Heart right ventricle (tissue), 16 donors: ENCODE data around the gene NUDT5. TPM values are rescaled to one million over a fixed set of nuclear protein-coding genes. Genes with fewer than 3 reads are reported as not detected.
A peak's percentile ranks its signal among the peaks of the same experiment; 100 is the strongest.

Source experiments
- ATAC-seq, 8 donors: fragments of 200-7000 bp; cut with Tn5 transposase; one replicate each; pipeline ENCODE4 v1.9.1; 2020; ENCODE audit warnings: mild to moderate bottlenecking in 8 of 8, moderate library complexity in 8 of 8, moderate number of reproducible peaks in 1 of 8
- DNase-seq, 2 donors: peaks; one replicate each; pipeline ENCODE4 v3.0.0-alpha.2; 2020
- H3K27ac ChIP-seq, 10 donors: fragments of 200-600 bp; sonication (generic) in 2 of 10; one replicate each; pipeline versions ENCODE4 v1.5.0 to v1.8.0; 2020 to 2022; ENCODE audit warnings: mild to moderate bottlenecking in 3 of 10
- H3K27me3 ChIP-seq, 7 donors: fragments of 200-600 bp; one replicate each; pipeline ENCODE4 v1.8.0; 2021 to 2022; ENCODE audit warnings: mild to moderate bottlenecking in 2 of 7
- H3K36me3 ChIP-seq, 9 donors: fragments of 200-600 bp; sonication (generic) in 1 of 9; one replicate each; pipeline versions ENCODE4 v1.5.0 to v1.8.0; 2020 to 2022; ENCODE audit warnings: mild to moderate bottlenecking in 2 of 9
- H3K4me1 ChIP-seq, 9 donors: fragments of 200-600 bp; sonication (generic) in 1 of 9; one replicate each; pipeline versions ENCODE4 v1.5.0 to v1.8.0; 2020 to 2022; ENCODE audit warnings: mild to moderate bottlenecking in 4 of 9
- H3K4me3 ChIP-seq, 10 donors: fragments of 200-600 bp; sonication (generic) in 2 of 10; one replicate each; pipeline versions ENCODE4 v1.5.0 to v1.8.0; 2020 to 2022; ENCODE audit warnings: mild to moderate bottlenecking in 7 of 10, moderate library complexity in 2 of 10
- H3K9me3 ChIP-seq, 11 donors: fragments of 200-600 bp in 10 of 11; sonication (generic) in 2 of 11; one replicate each; pipeline versions ENCODE4 v1.5.0 to v1.8.0; 2013 to 2022; ENCODE audit warnings: mild to moderate bottlenecking in 2 of 11, control low read depth in 1 of 11, moderate library complexity in 1 of 11
- WGBS, 2 donors: extraction: QIAGEN DNeasy Blood & Tissue Kit; methylation state at CpG; one replicate each; pipeline ENCODE4 v1.1.7; 2013; ENCODE audit warnings: inconsistent platforms in 1 of 2; 5-methylcytosine and 5-hydroxymethylcytosine counted together
- intact Hi-C, 10 donors: fragments of 100-400 bp; cut with DNase I; formaldehyde crosslinking; loops; one replicate each; pipeline versions ENCODE4 v1.11.1 to v1.14.2; 2022
- polyA plus RNA-seq, 2 donors: library from polyadenylated mRNA; stranded (reverse); fragments of 200-250 nt; gene quantifications; one replicate each; pipeline ENCODE4 v1.2.3, GENCODE V29; 2013
- total RNA-seq, 10 donors: library from RNA; stranded (reverse); fragmentation: NEBNext Ultra II Directional in 3 of 10; extraction: Animal tissue kit (Norgen Biotek cat#: 25700) in 3 of 10; gene quantifications; one replicate each; pipeline versions ENCODE4 v1.2.1 to v1.2.4, GENCODE V29; 2021 to 2023
- TF ChIP-seq, protein P1 (sequence below), 9 donors: fragments of 200-600 bp; sonication (generic) in 2 of 9; IDR thresholded peaks; one replicate each; pipeline versions ENCODE4 v1.5.0 to v1.8.0; 2021 to 2022; ENCODE audit warnings: antibody characterized with exemption in 9 of 9, mild to moderate bottlenecking in 5 of 9, moderate library complexity in 1 of 9
- donor health status: Arrhythmogenic right ventricular cardiomyopathy.
- donor health status: ischemic (EF 13 %, LVEDD 7.1; RV severe dilation, severe dysfunction).
- donor health status: healthy with polysubstance abuse.
- donor health status: DM: no; HTN: yes; CAD: no.
- donor health status: DM: no; HTN: no; CAD: no.
- donor health status: ischemic (EF 25% LVEDD 6.9; RV normal size, moderate dysfunction).
- donor health status: ischemic (EF 25% LVEDD 5.7; RV mildly dilated, moderate dysfunction).
- donor health status: healthy.
- donor health status: DM: yes; HTN: yes; CAD: no.
- donor health status: Ischemic cardiomyopathy.
- donor health status: ischemic (EF 35%, LVEDD 5.7; RV mildly dilated, moderate dysfunction).
- donor health status: nonischemic (EF 11% LVEDD 7.7; RV severe dilation, severe dysfunction).
- donor health status: DM: yes; HTN: yes; CAD: no.
- donor health status: PGD.
- donor health status: ischemic (EF 29% LVEDD 5.4; RV normal size, mild dysfunction).
- donor health status: nonischemic (EF 23%, LVEDD 6.1; RV moderate dilation, normal function).

NUDT5 gene
- total and polyA plus RNA-seq, 12 donors: 3.3 to 22.9 (median 7.7) TPM

DNA sequence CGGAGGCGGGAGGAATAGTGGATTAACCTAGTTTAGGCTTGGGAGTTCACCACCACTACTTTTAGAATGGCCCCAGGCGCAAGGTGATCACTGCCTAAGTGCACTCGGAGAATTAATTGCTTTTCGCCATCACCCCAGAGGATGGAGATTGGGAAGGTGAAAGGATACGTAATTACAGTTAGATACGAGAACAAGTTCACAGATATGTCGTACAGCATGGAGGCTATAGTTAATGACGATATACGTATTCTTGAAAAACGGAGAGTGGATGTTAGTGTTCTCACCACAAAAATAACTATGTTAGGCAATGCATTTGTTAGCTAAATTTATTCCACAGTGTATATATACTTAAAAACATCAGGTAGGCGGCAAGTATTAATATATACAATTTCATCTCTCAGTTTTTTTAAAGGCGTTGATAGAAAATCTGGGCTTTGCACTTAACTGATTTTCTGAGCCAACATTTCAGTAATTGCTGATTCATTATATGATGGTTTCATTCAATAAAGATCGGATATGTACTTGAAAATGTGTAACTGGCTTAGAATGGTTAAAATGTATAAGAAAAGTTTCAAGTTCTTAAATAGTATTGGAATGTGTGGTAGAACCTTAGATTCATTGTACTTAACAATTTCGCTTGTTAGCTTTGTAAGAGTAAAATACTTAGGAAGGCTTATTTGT, 980 bp upstream of the NUDT5 start:
- Histone ChIP-seq H3K9me3 (no peaks in the 10 kb centered on the region), H3K4me3 (peak overlapping the region; percentile 50 to 91 (median 82)), H3K4me1 (peaks cover 0 to 54% (median 36%) of the 10 kb centered on the region in 9 donors), H3K36me3 (peaks cover 0 to 43% (median 3%) of the 10 kb centered on the region in 9 donors), H3K27ac (peak overlapping the region in 9 of 10 donors; percentile 86 to 97 (median 92)), H3K27me3 (no peaks in the 10 kb centered on the region)
- 10 to 11% methylated on average over 15 of the region's 15 CpGs for WGBS, 2 donors
- no peak for DNase-seq
- TF ChIP-seq, protein P1, sequence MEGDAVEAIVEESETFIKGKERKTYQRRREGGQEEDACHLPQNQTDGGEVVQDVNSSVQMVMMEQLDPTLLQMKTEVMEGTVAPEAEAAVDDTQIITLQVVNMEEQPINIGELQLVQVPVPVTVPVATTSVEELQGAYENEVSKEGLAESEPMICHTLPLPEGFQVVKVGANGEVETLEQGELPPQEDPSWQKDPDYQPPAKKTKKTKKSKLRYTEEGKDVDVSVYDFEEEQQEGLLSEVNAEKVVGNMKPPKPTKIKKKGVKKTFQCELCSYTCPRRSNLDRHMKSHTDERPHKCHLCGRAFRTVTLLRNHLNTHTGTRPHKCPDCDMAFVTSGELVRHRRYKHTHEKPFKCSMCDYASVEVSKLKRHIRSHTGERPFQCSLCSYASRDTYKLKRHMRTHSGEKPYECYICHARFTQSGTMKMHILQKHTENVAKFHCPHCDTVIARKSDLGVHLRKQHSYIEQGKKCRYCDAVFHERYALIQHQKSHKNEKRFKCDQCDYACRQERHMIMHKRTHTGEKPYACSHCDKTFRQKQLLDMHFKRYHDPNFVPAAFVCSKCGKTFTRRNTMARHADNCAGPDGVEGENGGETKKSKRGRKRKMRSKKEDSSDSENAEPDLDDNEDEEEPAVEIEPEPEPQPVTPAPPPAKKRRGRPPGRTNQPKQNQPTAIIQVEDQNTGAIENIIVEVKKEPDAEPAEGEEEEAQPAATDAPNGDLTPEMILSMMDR (IDR thresholded peaks at IDR 0.05): no peak
- intact Hi-C loops: no loop called here
- ATAC-seq: no peak

DNA sequence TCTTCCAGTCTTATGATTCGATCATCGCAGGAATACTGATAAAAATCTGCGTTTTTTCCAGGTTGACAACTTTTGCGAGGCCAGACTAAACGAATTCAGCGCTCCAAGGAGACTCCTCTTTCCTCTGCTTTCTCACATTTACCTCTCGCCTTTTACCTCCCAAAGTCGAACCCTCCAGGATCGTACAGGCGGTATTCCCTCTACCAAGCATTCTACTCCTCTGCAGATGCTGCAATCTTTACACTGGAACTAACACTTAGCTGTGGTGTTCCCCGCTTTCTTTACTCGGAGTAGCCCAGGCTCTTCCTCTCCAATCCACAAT, 449 bp downstream of the NUDT5 start:
- DNase-seq: no peak
- WGBS, 2 donors: 0% methylated on average over 12 of the region's 12 CpGs
- TF ChIP-seq, protein P1 (IDR thresholded peaks at IDR 0.05): no peak
- H3K4me1 ChIP-seq: peaks cover 0 to 57% (median 36%) of the 10 kb centered on the region in 9 donors
- peak overlapping the region in 9 of 10 donors; percentile 86 to 97 (median 92) for H3K27ac ChIP-seq
- no peaks in the 10 kb centered on the region for H3K9me3 ChIP-seq
- no peaks in the 10 kb centered on the region for H3K27me3 ChIP-seq
- H3K4me3 ChIP-seq: peak overlapping the region; percentile 50 to 91 (median 82)
- peak in 1 of 8 donors; percentile 58 for ATAC-seq
- intact Hi-C loops: no loop called here
- peaks cover 0 to 29% (median 3%) of the 10 kb centered on the region in 9 donors for H3K36me3 ChIP-seq

DNA sequence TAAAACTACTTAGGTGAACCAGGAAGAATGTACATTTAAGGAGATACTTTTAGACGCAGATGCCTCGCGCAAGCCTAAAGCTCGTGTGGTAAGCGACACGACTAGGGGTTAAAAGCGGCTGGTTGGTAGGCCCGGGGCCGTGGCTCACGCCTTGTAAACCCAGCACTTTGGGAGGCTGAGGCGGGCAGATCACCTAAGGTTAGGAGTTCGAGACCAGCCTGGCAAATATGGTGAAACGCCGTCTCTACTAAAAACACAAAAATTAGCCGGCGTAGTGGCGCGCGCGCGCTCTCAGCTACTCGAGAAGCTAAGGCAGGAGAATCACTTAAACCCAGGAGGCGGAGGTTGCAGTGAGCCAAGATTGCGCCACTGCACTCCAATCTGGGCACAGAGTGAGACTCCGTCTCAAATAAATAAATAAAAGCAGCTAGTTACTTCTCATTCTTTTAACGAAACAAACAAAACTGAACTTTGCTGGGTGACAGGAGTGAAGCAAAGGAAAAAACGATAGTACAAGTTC, 879 bp downstream of the NUDT5 start:
- TF ChIP-seq, protein P1 (IDR thresholded peaks at IDR 0.05): no peak
- Histone ChIP-seq H3K4me3 (peak overlapping the region; percentile 50 to 91 (median 82)), H3K36me3 (peaks cover 0 to 24% (median 3%) of the 10 kb centered on the region in 9 donors), H3K9me3 (no peaks in the 10 kb centered on the region), H3K27me3 (no peaks in the 10 kb centered on the region), H3K27ac (peak overlapping the region in 9 of 10 donors; percentile 86 to 97 (median 92)), H3K4me1 (peaks cover 0 to 57% (median 36%) of the 10 kb centered on the region in 9 donors)
- peak; percentile 7 to 44 for DNase-seq
- intact Hi-C loops: no loop called here
- 3 to 5% methylated on average over 27 of the region's 27 CpGs for whole genome bisulfite sequencing, 2 donors
- ATAC-seq: peak in 6 of 8 donors; percentile 41 to 56 (median 52)

DNA sequence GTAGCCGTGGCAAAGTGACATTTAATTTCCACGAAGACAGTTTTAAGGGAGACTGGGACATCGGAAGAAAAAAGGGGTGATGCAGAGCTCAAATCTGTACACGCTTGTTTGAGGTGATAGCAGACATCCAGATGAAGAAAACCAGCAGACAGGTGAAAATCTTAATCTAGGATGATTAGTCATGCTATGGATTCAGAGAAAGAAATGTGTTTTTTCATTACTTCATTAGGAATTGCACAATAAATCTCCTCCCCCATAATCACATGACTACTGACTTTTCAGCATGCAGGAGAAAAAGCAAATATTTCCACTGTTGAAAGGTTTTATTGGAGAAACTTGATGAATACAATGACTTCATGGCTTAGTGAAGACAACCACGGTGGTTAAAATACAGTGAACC, 2.5 kb downstream of the NUDT5 start:
- no peaks in the 10 kb centered on the region for H3K9me3 ChIP-seq
- H3K27ac ChIP-seq: no peak overlapping the region
- peaks cover 0 to 53% (median 34%) of the 10 kb centered on the region in 9 donors for H3K4me1 ChIP-seq
- no peaks in the 10 kb centered on the region for H3K27me3 ChIP-seq
- TF ChIP-seq, protein P1 (IDR thresholded peaks at IDR 0.05): no peak
- no peak for ATAC-seq
- 82% methylated on average over 5 of the region's 5 CpGs for WGBS, 2 donors
- peaks cover 0 to 11% (median 0%) of the 10 kb centered on the region in 9 donors for H3K36me3 ChIP-seq
- DNase-seq: no peak
- intact Hi-C loops: no loop called here
- no peak overlapping the region for H3K4me3 ChIP-seq
